Stimulated activated CD8-positive, alpha-beta memory T cell treated with anti-CD3 and anti-CD28 coated beads, Interleukin-4, amount 100 ng/mL, for 1 hour (primary cell): ENCODE measurements around the gene INF2.

Experiments used
- DNase-seq, 2 donors: peaks; one replicate each; pipeline ENCODE4 v3.0.0-alpha.2; 2020; ENCODE audit warnings: low read depth in 2 of 2, low spot score in 1 of 2

The INF2 gene

DNA sequence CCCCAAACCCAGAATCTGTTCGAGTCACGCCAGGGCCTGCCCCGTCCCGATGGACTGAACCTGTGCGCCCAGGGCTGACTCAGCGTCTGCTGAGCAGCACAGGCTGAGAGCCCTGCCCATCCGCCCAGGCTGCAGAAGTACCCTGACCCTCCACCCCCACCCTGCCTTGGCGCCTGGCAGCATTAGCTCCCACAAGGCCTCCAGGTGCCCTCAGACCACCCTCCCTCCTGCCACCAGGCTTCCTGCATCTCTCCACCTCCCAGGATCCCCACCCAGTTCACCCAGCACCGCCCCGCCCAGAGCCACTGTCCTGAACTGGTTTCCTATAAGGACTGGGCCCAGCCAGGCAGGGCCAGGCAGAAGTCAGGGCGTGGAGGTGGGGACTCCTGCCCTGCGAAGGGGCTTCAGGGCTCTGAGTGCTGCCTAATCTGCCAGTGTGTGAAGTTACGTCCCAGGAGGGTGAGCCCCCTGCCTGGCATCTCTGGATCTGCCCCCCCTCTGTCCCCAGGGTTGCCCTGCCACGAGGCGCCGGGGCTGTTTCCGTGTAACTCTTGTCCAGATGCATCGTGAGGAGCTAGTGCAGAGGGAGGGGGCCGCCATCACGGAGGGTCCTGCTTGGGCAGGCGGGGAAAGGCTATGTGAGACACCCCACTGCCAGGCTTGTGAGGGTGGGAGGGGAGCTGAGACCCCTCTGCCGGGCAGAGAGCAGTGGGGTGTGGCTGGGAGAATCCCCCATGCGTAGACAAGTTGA lies 43.7 kb downstream of the INF2 start:
- DNase-seq = no peak

DNA sequence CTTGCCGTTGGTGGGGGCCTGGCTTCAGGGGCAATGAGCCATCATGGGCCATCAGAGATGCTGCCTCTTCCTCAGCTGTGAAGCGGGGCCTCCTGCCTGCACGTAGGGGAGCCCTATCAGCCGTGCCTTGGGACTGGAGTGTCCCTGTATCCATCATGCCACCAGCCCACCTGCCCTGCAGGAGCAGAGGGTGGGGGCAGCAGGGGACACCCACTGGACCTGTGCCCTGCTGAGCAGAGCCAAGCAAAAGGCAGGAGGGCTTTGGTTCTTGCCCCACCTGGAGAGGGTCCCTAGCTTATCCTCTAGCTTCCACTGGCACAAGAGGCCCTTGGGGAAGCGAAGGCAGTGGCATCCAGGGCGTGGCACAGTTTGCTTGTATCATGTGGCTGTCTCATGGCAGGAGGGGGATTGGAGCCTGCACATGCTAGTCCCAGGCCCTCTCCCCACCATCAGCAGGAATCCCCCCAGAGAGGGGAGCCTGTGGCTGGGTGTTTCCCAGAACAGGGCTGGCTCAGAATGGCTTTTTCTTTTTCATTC lies 44.7 kb downstream of the INF2 start:
- DNase-seq = no peak

DNA sequence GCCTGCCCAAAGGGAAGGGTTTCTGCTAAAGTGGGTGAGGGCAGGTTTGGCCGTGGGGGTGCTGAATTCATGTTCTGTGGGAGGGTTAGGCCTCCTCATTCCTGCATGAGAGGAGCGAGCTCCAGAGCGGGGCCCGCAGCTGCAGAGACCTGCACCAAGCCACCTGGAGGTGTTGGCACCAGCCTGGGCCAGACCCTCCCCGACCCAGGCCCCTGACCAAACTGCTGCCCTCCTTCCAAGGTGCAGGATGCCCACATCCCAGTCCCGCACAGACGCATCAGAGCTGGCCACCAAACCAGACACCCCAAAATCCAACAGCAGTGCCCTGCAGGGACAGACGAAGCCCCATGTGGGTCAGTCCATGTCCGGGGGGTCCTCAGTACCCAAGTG lies 45.2 kb downstream of the INF2 start:
- no peak for DNase-seq

DNA sequence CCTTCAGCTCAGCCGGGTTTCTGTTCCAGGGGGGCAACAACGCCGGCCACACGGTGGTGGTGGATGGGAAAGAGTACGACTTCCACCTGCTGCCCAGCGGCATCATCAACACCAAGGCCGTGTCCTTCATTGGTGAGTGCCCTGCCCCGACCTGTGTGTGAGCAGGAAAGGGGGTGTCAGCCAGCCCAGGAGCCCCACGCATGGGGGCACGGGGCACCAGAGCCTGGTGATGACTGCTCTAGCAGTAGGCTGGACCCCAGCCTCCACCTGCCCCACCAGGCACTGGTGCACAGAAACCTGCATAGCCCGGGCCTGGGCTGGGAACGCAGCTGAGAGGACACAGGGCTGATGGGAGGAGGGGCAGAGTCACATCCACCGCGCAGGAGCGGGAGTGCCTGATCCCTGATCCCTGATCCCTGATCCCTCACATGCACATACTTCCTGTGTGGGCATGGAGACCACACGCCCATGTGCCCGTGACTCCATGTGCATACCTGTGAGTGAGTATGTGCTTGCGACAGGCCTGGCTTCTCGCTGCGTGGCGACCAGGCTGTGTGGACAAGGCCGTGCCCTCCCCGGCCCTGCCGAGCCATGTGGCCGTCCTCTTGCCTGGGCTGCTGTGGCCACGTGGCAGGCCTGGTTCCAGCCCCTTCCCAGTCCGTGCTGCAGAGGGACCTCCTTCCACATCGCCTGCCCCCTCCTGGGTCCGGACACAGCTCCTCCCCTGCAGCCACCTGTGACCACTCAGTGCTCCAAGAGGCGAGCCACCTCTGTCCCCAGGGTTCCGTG lies 45.8 kb downstream of the INF2 start:
- no peak for DNase-seq

- DNase-seq = no peak
These were observed 46.6 kb downstream of the INF2 start for GRCh38 chr14:104735830-104736642.

DNA sequence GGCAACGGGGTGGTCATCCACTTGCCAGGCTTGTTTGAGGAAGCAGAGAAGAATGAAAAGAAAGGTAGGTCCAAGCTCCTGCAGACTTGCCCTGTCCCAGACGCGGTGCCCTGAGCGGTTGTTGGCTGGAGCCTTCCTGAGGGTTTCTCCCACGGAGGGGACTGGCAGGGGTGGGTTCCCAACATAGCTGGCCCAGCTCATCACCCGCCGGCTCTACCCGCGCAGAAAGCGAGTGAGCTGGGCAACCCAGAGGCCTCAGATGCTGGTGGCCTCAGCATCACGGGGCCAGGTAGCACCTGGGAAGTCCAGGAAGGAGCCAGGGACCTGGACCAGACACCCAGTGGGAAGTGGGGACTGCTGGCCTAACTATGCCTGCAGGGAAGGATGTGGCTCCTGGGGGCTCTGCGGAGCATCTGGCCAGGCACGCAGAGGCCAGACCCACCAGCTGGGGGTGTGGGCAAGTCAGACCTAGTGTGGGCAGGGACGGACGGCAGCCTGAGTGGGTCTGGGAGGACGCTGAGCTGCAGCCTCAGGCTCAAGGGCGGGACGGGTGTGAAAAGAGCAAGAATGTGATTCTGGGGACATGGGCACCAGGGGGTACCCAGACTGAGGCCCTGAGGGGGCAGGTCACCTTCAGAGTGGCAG lies 49.1 kb downstream of the INF2 start:
- DNase-seq = no peak

GRCh38 chr14:104739026-104739425 lies 49.6 kb downstream of the INF2 start:
- DNase-seq = no peak

DNA sequence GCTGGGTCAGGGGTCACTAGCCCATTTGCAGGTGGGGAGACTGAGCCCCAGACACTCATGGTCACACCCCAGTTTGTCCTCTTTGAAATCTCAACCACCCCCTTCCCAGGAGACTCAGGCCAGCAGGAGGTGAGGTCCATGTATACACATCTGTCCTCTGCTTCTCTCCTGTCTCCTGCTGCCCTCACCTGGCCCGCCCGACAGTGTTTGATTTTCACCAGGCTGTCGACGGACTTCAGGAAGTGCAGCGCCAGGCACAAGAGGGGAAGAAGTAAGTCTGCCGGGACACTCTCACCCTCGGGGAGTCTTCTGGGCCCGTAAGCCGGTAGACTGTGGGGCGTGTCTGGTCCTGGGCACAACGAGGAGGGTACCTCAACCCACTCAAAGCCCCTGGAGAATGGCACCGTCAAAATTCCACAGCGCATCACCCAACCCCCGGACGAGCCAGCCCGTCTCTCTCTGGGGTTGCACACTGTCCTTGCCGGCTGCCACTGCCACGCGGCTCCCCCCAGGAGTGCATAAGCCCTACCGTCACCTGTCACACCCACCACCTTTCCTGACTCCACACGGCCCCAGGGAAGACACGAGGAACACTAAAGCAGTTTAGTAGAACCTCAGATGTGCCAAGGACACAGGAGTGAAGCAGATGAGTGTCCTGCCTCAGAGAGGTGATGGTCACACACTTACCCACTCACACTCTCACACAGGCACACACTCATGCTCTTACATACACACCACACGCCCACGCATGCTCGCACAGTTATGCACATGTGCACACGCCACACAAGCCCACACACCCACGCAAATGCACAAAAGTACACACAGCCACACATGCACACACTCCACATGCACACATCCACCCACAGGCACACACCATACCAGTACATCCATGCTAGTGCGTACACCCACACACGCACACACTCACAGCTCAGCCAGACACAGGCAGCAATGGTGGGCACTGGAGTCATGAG lies 50.4 kb downstream of the INF2 start:
- DNase-seq = no peak

DNA sequence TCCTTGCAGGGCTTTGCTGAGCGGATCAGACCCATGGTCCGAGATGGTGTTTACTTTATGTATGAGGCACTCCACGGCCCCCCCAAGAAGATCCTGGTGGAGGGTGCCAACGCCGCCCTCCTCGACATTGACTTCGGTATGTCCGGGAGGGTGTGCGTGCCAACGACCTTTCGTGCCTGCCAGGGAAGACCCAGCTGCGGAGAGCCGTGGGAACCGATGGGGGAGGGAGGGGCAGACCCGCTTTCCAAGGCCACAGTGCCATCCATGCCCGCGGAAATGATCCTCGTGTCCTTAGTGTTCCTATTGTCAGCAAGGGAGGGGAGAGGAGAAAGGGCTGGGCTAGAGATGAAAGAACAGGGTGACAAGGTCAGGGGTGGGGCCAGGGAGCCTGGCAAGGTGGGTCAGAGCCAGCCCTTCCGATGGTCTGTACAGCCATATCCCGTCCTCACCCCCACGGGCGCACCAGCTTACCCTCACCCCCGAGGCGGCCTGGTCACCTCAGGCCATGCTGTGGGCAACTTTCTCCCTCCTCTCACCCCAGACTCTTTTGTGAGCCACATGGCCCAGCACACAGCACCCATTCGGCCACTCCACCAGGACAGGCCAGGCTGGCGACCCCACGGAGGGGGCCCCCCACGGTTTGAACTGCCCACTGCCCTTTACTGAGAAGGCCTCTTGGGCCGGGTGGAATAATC lies 51.8 kb downstream of the INF2 start:
- no peak for DNase-seq

GRCh38 chr14:104741803-104742251 lies 52.4 kb downstream of the INF2 start:
- no peak for DNase-seq

DNA sequence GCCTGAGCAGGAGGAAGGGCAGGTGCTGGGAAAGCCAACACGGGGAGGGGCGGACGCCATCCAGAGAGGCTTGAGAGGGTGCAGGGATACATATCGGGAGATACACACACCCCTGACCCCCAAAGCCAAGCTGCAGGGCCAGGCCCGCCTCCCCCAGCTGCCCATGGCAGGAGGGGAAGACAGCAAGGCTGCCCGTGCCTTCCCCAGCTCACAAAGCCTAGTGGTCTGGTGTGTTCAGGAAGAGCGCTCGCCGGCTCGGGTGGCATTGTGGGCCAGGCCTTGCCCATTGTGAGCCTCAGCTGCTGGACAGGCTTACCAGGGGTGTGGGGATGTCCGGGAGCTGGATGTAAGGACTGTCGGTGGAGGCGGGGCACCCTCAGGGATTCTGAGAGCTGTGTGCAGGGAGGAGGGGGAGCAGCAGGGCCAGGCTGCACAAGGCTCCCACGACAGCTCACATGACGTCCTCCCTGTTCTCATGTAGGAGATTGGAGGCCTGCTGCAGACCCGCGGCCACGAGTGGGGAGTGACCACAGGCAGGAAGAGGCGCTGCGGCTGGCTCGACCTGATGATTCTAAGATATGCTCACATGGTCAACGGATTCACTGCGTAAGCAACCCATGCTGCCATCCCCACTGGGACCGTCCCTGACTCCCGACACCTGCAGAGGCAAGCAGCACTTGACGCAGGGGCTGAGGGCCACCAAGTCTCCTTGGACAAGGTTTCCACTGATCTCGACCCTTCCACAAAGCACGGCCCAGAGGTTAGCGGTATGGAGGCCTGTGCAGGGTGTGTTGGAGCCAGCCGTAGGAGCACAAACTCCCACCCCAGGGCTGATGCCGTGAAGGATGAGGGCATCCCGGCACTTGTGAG lies 53.4 kb downstream of the INF2 start:
- DNase-seq = no peak

GRCh38 chr14:104743461-104744380 lies 54.3 kb downstream of the INF2 start:
- DNase-seq = no peak

- no peak for DNase-seq
These were observed 55.1 kb downstream of the INF2 start for GRCh38 chr14:104744484-104744883.

DNA sequence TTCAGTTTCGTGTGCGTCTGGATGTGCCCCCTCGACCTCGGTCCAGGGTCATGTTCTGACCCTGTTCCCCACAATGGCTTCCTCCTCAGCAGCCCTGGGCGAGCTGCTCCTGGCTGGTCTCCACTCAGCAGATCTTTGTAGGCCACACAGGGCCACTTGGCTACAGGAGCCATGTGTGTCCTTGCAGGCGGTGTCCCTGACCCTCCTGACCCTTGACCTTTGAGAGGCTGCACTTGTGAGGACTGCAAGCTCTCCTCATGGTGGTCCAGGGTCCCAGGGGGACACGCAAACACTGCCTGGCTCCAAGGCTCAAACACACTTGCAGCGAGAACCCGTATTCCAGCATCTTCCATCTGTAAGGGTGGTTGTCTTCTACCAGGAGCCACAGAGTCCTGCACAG lies 56.0 kb downstream of the INF2 start:
- no peak for DNase-seq

GRCh38 chr14:104746071-104746545 lies 56.7 kb downstream of the INF2 start:
- DNase-seq = no peak

DNA sequence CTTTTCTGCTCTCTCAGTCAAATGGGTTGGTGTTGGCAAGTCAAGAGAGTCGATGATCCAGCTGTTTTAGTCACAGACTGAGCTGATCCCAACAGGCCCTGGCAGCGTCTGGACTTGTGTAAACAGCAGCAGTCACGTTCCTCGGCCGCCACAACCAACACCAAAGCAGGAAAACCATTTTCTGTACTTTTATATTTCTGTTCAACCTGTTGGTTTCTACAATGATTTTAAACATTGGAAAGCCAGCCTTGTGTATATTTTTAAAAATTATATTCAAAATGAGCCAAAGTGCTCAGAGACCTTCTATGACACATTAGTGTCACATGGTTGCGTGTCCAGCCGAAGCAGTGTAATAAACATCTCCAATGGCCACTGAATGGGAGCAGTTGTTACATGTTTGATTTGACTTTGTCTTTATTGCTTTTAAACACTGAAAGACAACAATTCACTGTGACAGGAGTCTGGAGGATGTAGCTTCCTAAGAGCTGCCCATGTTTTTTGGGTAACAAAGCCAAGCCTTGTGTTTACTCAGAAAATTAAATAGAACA lies 57.6 kb downstream of the INF2 start:
- DNase-seq = no peak

DNA sequence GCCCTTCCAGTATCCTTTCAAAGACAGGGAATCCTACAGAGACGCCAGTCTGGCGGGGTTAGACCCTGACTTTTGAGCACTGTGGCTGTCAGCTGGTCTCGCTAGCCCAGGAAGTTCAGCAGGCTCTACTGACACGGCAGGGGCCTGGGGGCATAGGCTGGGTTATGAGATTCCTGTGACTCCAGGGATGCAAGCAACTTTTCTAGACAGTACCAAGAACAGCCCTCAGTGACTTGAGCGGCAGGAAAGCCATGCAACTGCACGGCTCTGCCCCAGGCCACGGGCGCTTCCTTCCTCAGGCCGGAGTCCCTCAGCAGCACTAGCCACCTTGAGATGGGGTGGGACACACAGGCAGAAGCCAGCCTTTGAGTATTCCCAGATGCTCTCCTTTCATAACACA lies 58.5 kb downstream of the INF2 start:
- DNase-seq = no peak
